Endothelial cell (in vitro differentiated cells): ENCODE data around the gene NAA15. TPM values are rescaled to one million over a fixed set of nuclear protein-coding genes. Genes with fewer than 3 reads are reported as not detected.
"Not testable (repeated sequence)": the region's sequence is repeated elsewhere in the genome, so short reads cannot be mapped to it uniquely, and the experiment has no call there.

ENCODE experiments used
- DNase-seq: peaks from one replicate; pipeline ENCODE4 v3.0.0; 2021; ENCODE audit warnings: low spot score
- H3K27ac Mint-ChIP-seq: one replicate; pipeline ENCODE4 v1.8.0; 2021; ENCODE audit warnings: mixed read lengths, inconsistent platforms; ENCODE audit not compliant: unreplicated experiment
- H3K27me3 Mint-ChIP-seq: one replicate; pipeline ENCODE4 v1.8.0; 2021; ENCODE audit warnings: mild to moderate bottlenecking, moderate library complexity, mixed read lengths, inconsistent platforms; ENCODE audit not compliant: unreplicated experiment
- H3K36me3 Mint-ChIP-seq: one replicate; pipeline ENCODE4 v1.8.0; 2021; ENCODE audit warnings: mild to moderate bottlenecking, low read depth, mixed read lengths, inconsistent platforms; ENCODE audit not compliant: unreplicated experiment
- H3K4me1 Mint-ChIP-seq: one replicate; pipeline ENCODE4 v1.8.0; 2021; ENCODE audit warnings: mild to moderate bottlenecking, mixed read lengths, inconsistent platforms; ENCODE audit not compliant: unreplicated experiment
- H3K4me3 Mint-ChIP-seq: one replicate; pipeline ENCODE4 v1.8.0; 2021; ENCODE audit warnings: mild to moderate bottlenecking, mixed read lengths, inconsistent platforms; ENCODE audit not compliant: unreplicated experiment
- H3K9me3 Mint-ChIP-seq: one replicate; pipeline ENCODE4 v1.8.0; 2021; ENCODE audit warnings: mixed read lengths, inconsistent platforms; ENCODE audit not compliant: unreplicated experiment
- CTCF ChIP-seq: fragments of 200-600 bp; sonication (generic); IDR thresholded peaks from one replicate; pipeline ENCODE4 v1.5.0; 2021; ENCODE audit warnings: antibody characterized with exemption; ENCODE audit not compliant: unreplicated experiment
- total RNA-seq: library from RNA; stranded (reverse); fragmentation: NEBNext Ultra II Directional; extraction: Animal tissue kit (Norgen Biotek cat#: 25700); gene quantifications from one replicate; pipeline ENCODE4 v1.2.1, GENCODE V29; 2021; ENCODE audit not compliant: unreplicated experiment

NAA15 gene
- total RNA-seq, 1 donor from 2014 or later = 37.8 TPM

DNA sequence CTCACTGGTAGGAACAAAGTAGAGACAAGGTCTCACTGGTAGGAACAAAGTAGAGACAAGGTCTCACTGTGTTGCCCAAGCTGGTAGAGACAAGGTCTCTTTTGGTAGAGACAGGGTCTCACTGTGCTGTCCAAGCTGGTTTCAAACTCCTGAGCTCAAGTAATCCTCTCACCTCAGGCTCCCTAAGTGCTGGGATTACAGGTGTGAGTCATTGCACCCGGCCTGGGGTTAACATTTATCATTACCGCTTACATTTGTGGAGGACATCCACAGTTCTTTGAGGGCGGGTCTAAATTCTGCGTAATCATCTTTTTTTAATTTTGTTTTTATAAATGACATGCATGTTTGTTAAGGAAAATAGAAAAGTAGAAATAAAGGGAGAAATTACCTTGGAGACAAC is 164.6 kb downstream of the NAA15 start:
- H3K4me1 Mint-ChIP-seq = no peaks in the 10 kb centered on the region

GRCh38 chr4:139468756-139469155 is 167.5 kb downstream of the NAA15 start:
- H3K36me3 Mint-ChIP-seq = peaks cover 49% of the 10 kb centered on the region

More for the DNA sequence above, 164.6 kb downstream of the NAA15 start:
- Mint-ChIP-seq H3K27me3 (peaks cover 5% of the 10 kb centered on the region), H3K36me3 (peaks cover 28% of the 10 kb centered on the region), H3K27ac (no peak overlapping the region), H3K9me3 (no peaks in the 10 kb centered on the region), H3K4me3 (no peak overlapping the region)
- no peak for TF ChIP-seq CTCF
- DNase-seq = no peak

GRCh38 chr4:139469216-139469615 is 167.9 kb downstream of the NAA15 start:
- Mint-ChIP-seq H3K36me3 (peaks cover 45% of the 10 kb centered on the region), H3K9me3 (no peaks in the 10 kb centered on the region), H3K4me3 (no peak overlapping the region), H3K4me1 (no peaks in the 10 kb centered on the region), H3K27me3 (no peaks in the 10 kb centered on the region), H3K27ac (no peak overlapping the region)
- TF ChIP-seq CTCF = no peak
- no peak for DNase-seq

More at GRCh38 chr4:139468756-139469155, 167.5 kb downstream of the NAA15 start:
- not testable (repeated sequence) for H3K9me3 Mint-ChIP-seq, H3K27ac Mint-ChIP-seq, H3K4me1 Mint-ChIP-seq, DNase-seq, H3K27me3 Mint-ChIP-seq, H3K4me3 Mint-ChIP-seq

Other genes with a start within 250 kb of the NAA15 start
- gene ELF2, start 124.3 kb upstream of the NAA15 start, total RNA-seq = 48.0 TPM
- not detected for gene MGARP, start 21.3 kb upstream of the NAA15 start, total RNA-seq
- gene NDUFC1, start 972 bp downstream of the NAA15 start, total RNA-seq = 44.8 TPM
- gene RAB33B, start 152.6 kb downstream of the NAA15 start, total RNA-seq = 11.4 TPM